Stimulated activated CD4-positive, alpha-beta T cell treated with anti-CD3 and anti-CD28 coated beads, Interleukin-2, amount 100 ng/mL, for 24 hours (primary cell): ENCODE data around the gene OXSR1.
"Not testable (repeated sequence)": the region's sequence is repeated elsewhere in the genome, so short reads cannot be mapped to it uniquely, and the experiment has no call there.

Experiments
- DNase-seq, 2 donors: peaks; one replicate each; pipeline ENCODE4 v3.0.0-alpha.2; 2020

OXSR1 gene

DNA sequence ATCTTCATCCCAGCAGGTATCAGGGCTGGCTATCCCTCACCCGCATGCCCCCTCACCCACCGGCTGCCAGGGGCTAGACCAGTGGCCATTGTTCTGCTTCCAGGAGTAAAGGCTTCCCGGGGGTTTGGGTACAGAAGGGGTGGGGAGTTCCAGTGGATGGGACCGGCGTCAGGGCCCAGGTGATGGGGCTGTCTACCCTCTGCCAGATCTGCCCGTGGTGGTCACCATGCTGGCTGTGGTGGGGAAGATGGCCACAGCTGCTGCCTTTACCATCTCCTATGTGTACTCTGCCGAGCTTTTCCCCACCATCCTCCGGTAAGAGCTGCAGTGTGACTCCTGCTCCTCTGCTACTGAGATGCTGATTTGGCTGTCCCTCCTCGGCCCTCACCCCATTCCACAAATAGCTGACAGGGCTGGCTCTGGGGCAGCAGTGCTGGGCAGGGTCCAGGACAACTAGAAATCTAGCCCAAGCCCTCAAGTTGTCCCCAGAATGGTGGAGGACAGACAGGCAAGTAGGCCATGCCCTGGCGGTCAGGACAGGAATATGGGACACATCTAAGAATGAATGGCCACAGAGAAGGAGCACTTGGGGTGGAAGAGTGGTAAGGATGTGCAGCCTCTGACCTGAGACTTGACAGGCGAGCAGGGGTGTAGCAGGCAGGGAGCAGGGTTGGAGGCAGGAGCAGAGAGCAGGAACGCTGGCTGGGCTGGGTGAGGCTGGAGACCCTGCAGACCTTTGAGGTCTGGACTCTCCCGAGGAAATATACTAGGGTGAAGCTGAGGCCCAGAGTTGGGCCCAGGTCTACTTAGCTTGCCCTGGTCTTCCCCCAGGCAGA, 111.0 kb downstream of the OXSR1 start:
- DNase-seq = no peak

DNA sequence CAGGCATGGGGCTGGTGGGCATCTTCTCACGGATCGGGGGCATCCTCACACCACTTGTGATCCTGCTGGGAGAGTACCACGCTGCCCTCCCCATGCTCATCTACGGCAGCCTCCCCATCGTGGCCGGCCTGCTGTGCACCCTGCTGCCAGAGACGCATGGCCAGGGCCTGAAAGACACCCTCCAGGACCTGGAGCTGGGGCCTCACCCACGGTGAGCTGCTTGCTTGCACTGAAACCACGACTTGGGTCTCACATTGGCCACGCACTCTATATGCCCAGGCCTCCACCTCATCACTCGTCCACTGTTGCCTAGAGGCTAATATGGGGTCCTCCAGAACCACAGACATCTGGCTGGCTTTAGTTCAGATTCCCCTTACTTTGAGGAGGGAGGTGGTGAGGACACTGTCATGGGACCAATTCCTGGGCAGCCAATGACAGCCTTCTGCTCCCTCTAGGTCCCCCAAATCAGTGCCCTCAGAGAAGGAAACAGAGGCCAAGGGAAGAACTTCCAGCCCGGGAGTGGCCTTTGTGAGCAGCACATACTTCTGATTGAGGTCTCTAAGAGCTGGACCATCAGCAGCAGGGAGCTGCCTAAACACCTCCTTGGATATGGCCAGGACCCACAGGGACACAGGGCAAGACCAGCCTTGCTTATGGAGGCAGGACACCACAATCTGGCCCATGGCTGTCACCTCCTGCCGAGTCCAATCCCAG, 111.7 kb downstream of the OXSR1 start:
- DNase-seq = no peak

DNA sequence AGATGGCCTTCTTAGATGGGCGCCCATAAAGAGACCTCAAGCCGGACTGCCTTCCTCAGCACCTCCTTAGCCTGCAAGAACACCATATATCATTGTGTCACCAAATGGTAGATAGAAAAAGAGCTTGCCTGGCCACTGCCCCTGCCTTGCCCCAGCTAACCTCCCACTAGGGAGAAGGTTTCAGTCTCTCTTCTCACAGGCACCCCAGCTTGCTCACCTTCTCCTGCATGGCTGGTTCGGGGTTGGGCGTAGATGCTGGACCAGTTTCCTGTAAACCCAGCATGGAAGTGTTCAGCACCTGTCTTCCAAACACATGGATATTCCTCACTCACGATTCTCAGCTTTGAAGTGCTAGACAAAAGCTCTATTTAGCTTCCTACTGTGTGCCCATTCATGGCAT, 113.5 kb downstream of the OXSR1 start:
- DNase-seq = no peak

DNA sequence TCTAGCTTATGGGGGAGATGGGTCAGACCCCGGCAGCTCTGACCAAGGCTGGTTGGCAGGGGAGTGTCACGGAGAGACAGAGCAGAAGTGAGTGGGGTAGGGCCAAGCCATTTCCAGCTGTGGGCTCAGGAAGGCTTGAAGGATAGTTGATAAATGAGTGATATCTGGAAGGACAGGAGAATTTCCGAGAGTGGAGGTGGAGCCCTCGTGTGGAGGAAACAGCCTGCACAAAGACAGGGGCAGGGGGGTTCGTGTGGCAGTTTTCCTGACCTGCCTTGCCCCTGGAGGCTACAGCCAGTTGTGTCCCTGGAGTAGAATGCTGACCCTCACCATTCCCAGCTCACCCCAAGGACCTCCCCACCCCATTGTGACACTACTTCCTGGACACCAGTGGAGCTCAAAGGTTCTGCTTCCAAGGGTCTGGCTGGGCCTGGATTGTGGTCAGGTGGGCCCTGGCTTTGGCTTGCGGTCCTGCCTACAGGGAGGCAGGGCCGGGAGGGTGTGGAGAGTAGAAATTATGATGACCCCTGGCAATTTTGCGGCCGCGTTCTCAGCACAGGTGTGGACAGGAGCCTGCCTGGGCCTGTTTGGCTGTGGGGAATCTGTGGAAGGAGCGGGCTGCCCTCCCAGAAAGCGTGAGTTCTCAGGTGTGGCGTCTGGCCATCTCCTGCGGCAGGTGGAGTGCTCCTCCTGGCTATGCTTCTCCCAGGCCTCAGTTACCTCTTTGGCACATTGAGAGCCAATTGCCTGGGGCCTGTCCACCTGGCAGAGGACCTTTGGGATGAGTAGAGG, 116.8 kb downstream of the OXSR1 start, which contains the start of gene SLC22A14:
Gene SLC22A14, plus strand, starts transcription at position 400 of the 792 bp plus-strand sequence. CDS start 23,733 bp downstream, outside the sequence.
- no peak for DNase-seq

GRCh38 chr3:38283810-38284755, 118.7 kb downstream of the OXSR1 start:
- DNase-seq = no peak

DNA sequence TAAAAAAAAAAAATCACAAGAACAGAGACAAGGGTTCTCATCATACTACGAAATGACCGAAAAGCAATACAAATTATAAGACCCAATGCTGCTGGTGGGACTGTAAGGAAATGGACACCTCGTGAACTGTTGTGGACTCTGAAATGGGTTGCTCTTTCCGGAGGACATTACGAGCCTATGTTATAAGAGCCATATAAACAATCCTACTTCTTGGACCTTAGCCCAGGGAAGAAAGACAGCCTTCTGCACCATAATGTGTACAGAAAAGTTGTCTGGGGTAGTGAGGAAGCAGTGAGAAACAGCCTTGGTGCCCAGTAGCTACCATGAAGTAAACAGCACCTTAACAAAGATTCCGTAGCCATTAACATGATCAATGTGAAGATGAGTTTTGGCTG, 119.4 kb downstream of the OXSR1 start:
- DNase-seq = no peak

- not testable (repeated sequence) for DNase-seq
These were observed 124.2 kb downstream of the OXSR1 start for GRCh38 chr3:38289286-38290217.

DNA sequence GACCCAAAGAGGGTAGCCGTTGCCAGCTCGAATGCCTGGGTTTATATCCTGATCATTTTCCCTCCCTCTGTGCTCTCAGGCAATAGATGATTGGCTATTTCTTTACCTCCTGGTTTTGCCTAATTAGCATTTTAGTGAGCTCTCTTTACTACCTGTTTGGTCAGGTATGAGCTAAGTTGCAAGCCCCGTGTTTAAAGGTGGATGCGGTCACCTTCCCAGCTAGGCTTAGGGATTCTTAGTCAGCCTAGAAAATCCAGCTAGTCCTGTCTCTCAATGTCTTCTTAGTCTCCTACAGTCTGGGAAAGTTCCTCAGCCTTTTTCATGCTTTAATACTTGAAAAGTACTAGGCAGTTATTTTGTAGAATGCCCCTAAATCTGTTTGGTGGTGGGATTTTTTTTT, 131.7 kb downstream of the OXSR1 start:
- DNase-seq = not testable (repeated sequence)

DNA sequence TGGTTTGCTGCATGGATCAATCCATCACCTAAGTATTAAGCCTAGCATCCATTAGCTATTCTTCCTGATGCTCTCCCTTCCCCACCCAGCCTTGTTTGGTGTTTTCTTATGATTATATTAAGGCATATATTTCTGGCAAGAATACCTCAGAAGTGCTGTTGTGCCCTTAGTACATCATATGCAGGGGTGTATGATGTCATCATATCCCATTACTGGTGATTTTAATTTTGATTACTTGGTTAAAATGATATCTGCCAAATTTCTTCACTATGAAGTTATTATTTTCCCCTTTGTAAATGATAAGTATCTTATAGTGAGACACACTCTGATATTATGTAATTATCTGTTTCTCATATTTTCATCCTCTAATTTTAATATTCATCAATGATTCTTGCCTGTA, 132.2 kb downstream of the OXSR1 start:
- DNase-seq = no peak

GRCh38 chr3:38297947-38298711, 132.8 kb downstream of the OXSR1 start:
- DNase-seq = no peak
